Smooth muscle cell of the umbilical artery (primary cell): ENCODE data around the gene AGAP3. TPM values are rescaled to one million over a fixed set of nuclear protein-coding genes. Genes with fewer than 3 reads are reported as not detected.

ENCODE experiments used
- total RNA-seq: library from RNA; depleted of rRNA; stranded (reverse); fragments of >200 nt; gene quantifications from 2 replicates; pipeline ENCODE4 v1.2.3, GENCODE V29; 2014

AGAP3 gene
- total RNA-seq, result 44.2 and 84.8 TPM in 2 replicates

DNA sequence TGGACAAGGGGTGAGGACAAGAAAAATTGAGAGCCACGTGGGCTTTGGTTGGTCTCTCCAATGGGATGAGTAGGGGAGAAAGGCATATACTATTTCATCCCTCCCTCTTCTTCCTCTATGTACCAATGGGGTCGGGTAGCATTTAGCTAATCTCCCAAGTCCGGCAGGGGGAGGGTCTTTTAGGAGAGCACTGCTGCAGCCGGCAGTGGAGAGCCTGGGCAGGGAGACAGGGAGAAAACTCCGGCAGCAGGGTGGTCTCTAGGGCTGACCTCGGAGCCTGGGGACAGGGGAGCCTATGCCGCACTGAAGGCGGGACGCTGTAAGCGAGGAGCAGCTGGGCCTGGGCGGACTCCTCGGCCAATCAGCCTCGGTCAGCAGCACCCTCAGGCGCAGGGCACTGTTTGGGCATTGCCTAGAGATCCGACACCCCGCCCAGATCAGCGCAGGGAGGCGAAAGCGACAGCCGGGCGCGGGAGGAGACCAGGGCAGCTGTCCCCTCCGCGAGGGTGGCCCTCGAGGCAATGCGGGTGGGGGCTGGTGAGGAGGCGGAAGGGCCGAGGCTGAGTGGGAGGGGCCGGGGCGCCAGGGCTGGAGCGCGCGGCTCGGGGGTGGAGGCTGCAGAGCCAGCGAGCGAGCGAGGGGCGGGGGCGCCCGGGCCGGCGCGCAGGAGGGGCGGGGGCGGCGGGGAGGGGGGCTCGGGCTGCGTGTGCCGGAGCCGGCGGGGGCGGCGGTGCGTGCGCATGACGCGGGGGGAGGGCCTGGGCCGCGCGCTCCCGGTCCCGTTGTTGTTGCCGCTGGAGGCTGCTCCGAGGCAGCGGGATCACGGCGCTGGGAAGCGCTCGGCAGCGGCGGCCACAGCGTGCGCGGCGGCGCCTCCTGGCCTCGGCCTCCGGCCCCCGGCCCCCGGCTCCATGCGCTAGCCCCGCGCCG lies at the start of gene AGAP3:
AGAP3 (plus strand) TSS at position 785 of the 930 bp plus-strand sequence. CDS start 267 bp downstream, outside the sequence.

GRCh38 chr7:151047976-151048815 lies 38.1 kb upstream of the AGAP3 start, which contains the start of gene ASIC3:
TSS of gene ASIC3 (plus strand) at chr7:151048531. CDS start at chr7:151048886, 355 bp downstream.

GRCh38 chr7:151057506-151057988 lies 28.7 kb upstream of the AGAP3 start, which contains the start of gene CDK5:
TSS of gene CDK5 (minus strand) at chr7:151057897. CDS start at chr7:151057848, 49 bp downstream.

DNA sequence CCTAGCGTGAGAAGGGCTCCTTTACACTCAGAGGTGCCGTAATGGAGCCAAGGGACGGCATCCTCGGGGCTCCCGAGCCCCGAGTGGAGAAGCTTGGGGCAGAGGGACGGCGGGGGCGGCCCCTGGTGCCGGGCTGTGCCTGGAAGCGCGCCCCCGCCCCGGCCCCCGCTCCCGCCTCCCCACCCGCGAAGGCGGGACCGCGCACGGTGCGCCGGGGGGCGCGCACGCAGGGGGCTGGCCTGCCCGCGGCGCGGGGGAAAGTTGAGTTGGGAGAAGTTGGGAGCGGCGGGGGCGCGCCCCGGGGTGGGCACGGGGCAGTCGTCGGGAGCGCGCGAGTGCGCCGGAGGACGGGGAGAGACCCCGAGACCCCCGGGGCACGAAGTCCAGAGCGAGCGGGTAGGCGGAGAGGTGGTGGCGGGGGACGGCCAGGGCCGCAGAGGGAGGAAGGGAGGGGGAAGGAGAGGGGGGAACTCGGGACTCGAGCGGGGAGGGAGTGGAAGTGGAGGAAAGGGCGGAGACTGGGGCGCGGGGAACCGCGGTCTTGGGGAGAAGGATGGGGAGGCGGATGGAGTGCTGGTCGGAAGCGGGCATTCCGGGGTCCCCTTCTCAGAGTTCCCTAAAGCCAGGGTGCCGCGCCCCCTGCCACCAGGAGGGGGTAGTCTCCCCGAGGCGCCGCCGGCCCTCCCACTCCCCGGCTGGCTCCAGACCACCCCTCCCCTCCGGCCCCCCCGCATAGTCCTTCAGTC lies 26.7 kb upstream of the AGAP3 start, which contains the start of gene SLC4A2:
SLC4A2 (plus strand) TSS at position 223 of the 746 bp plus-strand sequence. CDS start 2,399 bp downstream, outside the sequence.

DNA sequence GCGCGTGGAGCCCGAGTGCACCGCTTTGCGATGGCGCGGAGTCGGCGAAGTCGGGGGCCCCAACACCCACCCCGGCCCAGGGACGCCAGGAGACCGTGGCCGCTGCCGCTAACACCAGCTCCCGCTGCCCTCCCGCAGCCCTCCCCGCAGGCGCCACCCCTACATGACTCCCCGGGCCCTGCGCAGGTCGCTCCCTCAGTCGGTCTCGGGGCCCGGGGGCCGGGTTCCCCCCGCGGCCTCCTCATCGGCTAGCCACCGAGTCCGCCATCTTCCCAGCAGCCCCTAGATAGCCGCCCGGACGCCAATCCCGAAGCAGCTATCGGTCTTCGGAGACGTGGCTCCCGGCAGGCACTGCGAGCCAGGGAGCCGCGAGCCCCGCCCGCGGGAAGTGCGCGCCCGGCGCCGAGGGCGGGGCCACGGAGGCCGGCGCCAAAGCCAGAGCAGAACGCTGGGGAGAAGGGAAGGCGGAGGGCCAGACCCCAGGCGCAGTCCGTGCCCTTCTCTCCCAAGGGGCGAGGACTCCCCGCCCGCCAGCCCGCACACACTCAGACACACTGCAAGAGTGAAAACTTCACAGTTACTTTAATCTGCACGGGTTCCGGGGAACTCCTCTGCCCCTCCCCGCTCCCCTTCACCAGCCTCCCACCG lies 5.6 kb upstream of the AGAP3 start, which contains the start of gene FASTK:
FASTK (minus strand) TSS at position 288 of the 648 bp plus-strand sequence; CDS start at position 245, 43 bp downstream.

GRCh38 chr7:151083071-151083823 lies 3.0 kb upstream of the AGAP3 start, which contains the start of gene TMUB1:
TSS of gene TMUB1 (minus strand) at chr7:151083493. CDS start at chr7:151082563, 930 bp downstream.

GRCh38 chr7:151167197-151167961 lies 81.1 kb downstream of the AGAP3 start, which contains the start of gene GBX1:
TSS of gene GBX1 (minus strand) at chr7:151167694. CDS start at chr7:151167548, 146 bp downstream.

GRCh38 chr7:151186640-151187408 lies 100.5 kb downstream of the AGAP3 start, which contains the start of gene ASB10:
TSS of gene ASB10 (minus strand) at chr7:151187250. CDS start at chr7:151187130, 120 bp downstream.

Other genes starting within 250 kb of the AGAP3 start
- gene AOC1, start 234.0 kb upstream of the AGAP3 start, total RNA-seq, result not detected in 2 replicates
- gene KCNH2, start 108.2 kb upstream of the AGAP3 start, total RNA-seq, result 2.7 and 3.8 TPM in 2 replicates
- 2.1 and 6.5 TPM in 2 replicates for gene NOS3, start 95.5 kb upstream of the AGAP3 start, total RNA-seq
- 1.6 and 2.1 TPM in 2 replicates for gene ATG9B, start 62.0 kb upstream of the AGAP3 start, total RNA-seq
- 38.6 and 45.9 TPM in 2 replicates for gene ABCB8, start 58.0 kb upstream of the AGAP3 start, total RNA-seq
- 0.05 TPM in 1 of 2 replicates, not detected in the other for gene ASIC3, start 37.9 kb upstream of the AGAP3 start, total RNA-seq
- gene CDK5, start 28.6 kb upstream of the AGAP3 start, total RNA-seq, result 21.5 and 34.1 TPM in 2 replicates
- gene SLC4A2, start 26.9 kb upstream of the AGAP3 start, total RNA-seq, result 92.3 and 104 TPM in 2 replicates
- gene FASTK, start 5.7 kb upstream of the AGAP3 start, total RNA-seq, result 62.7 and 88.8 TPM in 2 replicates
- 20.2 and 25.5 TPM in 2 replicates for gene TMUB1, start 3.0 kb upstream of the AGAP3 start, total RNA-seq
- not detected in 2 replicates for gene GBX1, start 81.2 kb downstream of the AGAP3 start, total RNA-seq
- not detected in 2 replicates for gene ASB10, start 100.8 kb downstream of the AGAP3 start, total RNA-seq
- gene H2BK1, start 124.0 kb downstream of the AGAP3 start, total RNA-seq, result not detected in 2 replicates
- 71.6 and 85.4 TPM in 2 replicates for gene ABCF2, start 140.7 kb downstream of the AGAP3 start, total RNA-seq
- gene CHPF2, start 146.0 kb downstream of the AGAP3 start, total RNA-seq, result 158 and 194 TPM in 2 replicates
- gene SMARCD3, start 162.2 kb downstream of the AGAP3 start, total RNA-seq, result 25.7 and 41.3 TPM in 2 replicates